ENCODE results near the gene PAFAH1B2.

- TF ChIP-seq, protein P1, sequence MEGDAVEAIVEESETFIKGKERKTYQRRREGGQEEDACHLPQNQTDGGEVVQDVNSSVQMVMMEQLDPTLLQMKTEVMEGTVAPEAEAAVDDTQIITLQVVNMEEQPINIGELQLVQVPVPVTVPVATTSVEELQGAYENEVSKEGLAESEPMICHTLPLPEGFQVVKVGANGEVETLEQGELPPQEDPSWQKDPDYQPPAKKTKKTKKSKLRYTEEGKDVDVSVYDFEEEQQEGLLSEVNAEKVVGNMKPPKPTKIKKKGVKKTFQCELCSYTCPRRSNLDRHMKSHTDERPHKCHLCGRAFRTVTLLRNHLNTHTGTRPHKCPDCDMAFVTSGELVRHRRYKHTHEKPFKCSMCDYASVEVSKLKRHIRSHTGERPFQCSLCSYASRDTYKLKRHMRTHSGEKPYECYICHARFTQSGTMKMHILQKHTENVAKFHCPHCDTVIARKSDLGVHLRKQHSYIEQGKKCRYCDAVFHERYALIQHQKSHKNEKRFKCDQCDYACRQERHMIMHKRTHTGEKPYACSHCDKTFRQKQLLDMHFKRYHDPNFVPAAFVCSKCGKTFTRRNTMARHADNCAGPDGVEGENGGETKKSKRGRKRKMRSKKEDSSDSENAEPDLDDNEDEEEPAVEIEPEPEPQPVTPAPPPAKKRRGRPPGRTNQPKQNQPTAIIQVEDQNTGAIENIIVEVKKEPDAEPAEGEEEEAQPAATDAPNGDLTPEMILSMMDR (IDR thresholded peaks at IDR 0.05), result no peak
- no peak for TF ChIP-seq POLR2A (IDR thresholded peaks at IDR 0.05)
Measured at GRCh38 chr11:117219995-117220394, 75.9 kb downstream of the PAFAH1B2 start.

Measured in testis (tissue), 2 donors.